ENCODE data around the gene ELL3. TPM values are rescaled to one million over a fixed set of nuclear protein-coding genes. Genes with fewer than 3 reads are reported as not detected.

ELL3 gene
- total and polyA plus RNA-seq, 10 of the 15 experiments (the other 5 are each of a cell fraction or from before 2014, with no cell fraction given): 12.9 to 30.3 (median 20.2) TPM

DNA sequence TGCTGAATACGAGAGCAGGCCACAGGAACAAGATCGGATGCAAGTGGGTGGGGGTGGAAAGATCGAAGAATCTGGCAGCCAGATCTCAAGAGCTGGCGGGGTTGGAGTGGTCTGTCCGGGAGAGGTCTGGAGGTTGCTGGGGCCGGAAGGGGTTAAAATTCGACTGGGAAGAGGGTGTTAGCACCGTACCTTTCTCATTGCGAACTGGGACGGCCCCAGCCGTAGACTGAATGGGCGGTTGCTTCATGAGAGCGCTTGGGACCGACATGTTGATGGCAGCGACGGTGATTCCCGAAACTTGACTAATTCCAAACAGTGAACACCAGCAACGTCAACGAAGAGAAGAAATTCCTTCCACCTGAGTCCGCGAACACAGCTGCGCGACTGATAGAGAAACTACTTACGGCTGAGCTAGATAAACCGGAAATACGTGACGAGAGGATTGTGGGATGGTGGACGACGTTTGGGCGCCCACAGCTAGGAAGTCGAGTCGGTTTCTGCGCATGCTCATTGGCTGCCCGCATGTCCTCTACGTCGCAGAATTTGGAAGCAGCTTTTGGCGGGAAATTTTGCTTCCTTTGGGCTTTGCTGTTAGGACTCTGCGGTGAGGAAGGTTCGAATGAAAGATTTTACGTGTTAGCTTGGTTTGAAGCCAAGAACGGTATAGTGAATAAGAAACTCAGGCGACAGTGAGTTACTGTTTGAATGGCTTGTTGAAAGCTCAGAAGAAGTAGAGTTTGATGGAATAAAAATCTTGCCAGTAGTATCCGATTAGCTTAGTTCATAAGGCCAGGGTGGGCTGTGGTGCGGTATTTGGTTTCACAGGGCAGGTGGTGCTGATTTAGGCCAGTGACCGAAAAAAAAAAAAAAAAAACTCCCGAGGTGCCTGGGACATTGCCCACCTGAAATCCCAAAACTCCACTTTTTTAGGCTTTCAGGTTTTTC is 47.8 kb upstream of the ELL3 start, which contains the start of gene MFAP1 (continued):
- no peak for TF ChIP-seq REST (IDR thresholded peaks at IDR 0.05; ENCODE audit: low read depth, low read length)
- TF ChIP-seq NFXL1 (IDR thresholded peaks at IDR 0.05; ENCODE audit: borderline replicate concordance): no peak
- no peak for TF ChIP-seq CHD1 (IDR thresholded peaks at IDR 0.05; ENCODE audit: low read depth, low read length)
- peak; percentile 87 for TF ChIP-seq E2F4 (IDR thresholded peaks at IDR 0.05; ENCODE audit: low read depth, low read length)
- no peak for TF ChIP-seq STAT1 (conservative IDR thresholded peaks at IDR 0.05)
- TF ChIP-seq BRCA1 (IDR thresholded peaks at IDR 0.05; ENCODE audit: low read depth, low read length): no peak
- no peak; the same call in 1 of the 2 replicates for TF ChIP-seq USF2 (IDR thresholded peaks at IDR 0.05; ENCODE audit: borderline replicate concordance, low read depth, low read length)
- no peak for TF ChIP-seq DPF2 (IDR thresholded peaks at IDR 0.05)
- no peak for TF ChIP-seq CEBPZ (IDR thresholded peaks at IDR 0.05; ENCODE audit: low read depth, low read length)
- no peak for TF ChIP-seq HDAC2 (IDR thresholded peaks at IDR 0.05)
- no peak for TF ChIP-seq TBL1XR1 (IDR thresholded peaks at IDR 0.05; ENCODE audit: low read depth, low read length)
- TF ChIP-seq NRF1 (conservative IDR thresholded peaks at IDR 0.05; ENCODE audit: low read depth, low read length): peak; percentile 61
- TF ChIP-seq GABPA (IDR thresholded peaks at IDR 0.05; ENCODE audit: low read depth): peak; percentile 88
- no peak; the same call in 1 of the 2 replicates for TF ChIP-seq FOXM1 (IDR thresholded peaks at IDR 0.05; ENCODE audit: low read depth, low read length)
- TF ChIP-seq GATAD2B (conservative IDR thresholded peaks at IDR 0.05; ENCODE audit: low read depth): peak; percentile 74; the same call in 1 of the 2 replicates
- TF ChIP-seq POLR2AphosphoS2 (IDR thresholded peaks at IDR 0.05; ENCODE audit: low read depth, low read length): 0 out of 2 replicates have a peak, but pooled peaks have one; percentile 64
- TF ChIP-seq WRNIP1 (IDR thresholded peaks at IDR 0.05; ENCODE audit: borderline replicate concordance, low read depth, low read length): no peak

All from GM12878 (cell line).